ENCODE data around the gene IL33.

GRCh38 chr9:6183627-6184026, 32.0 kb upstream of the IL33 start:
- TF ChIP-seq CTCF (conservative IDR thresholded peaks at IDR 0.05; ENCODE audit: low read depth, low read length): no peak
- TF ChIP-seq EZH2 (IDR thresholded peaks at IDR 0.05; ENCODE audit: low read length, unreplicated experiment): no peak
